GM21381 (cell line): ENCODE results near the gene NDST4.

Experiments used
- ATAC-seq: cut with Tn5 transposase; IDR thresholded peaks from one replicate; pipeline ENCODE4 v1.9.1; 2021; ENCODE audit warnings: mild to moderate bottlenecking, moderate library complexity; ENCODE audit not compliant: unreplicated experiment

The NDST4 gene

DNA sequence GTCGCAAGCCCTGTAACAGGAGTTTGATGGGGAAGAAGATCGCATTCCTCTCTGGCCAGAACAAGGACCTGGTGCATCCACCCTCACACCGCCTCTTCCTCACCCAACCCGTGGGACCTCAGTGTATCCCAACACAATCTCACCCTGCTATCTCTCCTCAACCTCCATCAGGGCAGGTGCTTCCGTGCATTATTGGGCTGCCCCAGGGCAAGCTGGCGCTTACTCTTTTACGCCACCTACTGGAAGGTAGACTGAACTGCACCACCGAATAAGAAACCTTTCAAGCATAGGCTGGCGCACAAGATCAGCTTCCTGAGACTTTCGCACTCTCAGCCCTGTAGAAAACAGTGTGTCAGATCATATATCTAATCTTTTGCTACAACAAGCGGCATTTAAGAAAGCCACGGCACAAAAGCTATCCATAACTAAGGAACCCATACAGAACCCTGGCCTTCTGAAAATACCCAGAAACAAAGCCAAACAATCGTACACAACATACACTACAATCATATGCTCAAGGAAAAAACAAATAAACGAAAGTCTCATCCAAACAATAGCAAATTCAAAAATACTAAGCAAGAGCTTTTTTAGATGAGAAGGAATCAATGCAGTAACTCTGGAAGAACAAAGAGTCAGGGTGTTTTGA is 305.5 kb downstream of the NDST4 start:
- peak; percentile 95 for ATAC-seq

DNA sequence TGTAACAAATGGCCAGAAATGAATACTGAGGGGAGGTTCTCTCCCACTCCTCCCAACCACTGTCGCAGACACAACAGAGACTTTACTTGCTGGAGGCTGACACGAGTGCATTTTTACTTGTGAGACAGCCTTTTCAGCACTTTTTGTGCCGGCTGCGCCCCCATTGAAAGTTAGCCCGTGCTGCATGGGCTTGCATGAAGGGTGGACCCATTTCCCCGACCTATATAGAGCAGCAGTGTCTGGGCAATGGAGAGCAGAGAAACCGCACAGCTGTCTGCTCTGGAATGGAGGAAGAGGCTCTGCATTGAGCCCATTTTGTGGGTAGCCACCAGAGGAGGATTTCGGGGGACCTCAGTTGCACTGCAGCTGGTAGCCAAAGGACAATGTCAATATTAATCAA is 306.1 kb downstream of the NDST4 start:
- ATAC-seq = peak; percentile 7

DNA sequence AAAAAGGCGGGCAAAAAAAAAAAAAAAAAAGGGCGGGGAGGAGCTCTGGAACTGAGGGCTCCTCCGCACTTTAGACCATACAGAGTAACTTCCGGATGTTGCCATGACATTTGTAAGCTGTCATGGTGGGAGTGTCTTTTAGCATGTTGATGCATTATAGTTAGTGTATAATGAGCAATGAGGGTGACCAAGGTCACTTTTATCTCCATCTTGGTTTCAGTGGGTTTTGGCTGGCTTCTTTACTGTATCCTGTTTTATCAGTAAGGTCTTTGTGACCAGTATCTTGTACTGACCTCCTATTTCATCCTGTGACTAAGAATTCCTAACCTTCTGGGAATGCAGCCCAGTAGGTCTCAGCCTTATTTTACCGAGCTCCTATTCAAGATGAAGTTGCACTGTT is 321.4 kb downstream of the NDST4 start:
- no peak for ATAC-seq

DNA sequence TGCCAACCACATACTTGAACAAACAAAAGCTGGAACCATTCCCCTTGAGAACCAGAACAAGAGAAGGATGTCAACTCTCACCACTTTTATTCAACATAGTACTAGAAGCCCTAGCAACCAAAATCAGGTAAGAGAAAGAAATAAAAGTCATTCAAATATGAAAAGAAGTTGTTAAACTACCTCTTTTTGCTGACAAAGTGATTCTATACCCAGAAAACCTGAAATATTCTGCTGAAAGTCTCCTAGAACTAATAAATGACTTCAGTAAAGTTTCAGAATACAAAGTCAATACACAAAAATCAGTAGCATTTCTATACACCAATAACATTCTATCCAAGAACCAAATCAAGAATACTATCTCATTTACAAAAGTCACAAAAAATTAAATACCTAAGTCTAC is 327.9 kb downstream of the NDST4 start:
- ATAC-seq = no peak

DNA sequence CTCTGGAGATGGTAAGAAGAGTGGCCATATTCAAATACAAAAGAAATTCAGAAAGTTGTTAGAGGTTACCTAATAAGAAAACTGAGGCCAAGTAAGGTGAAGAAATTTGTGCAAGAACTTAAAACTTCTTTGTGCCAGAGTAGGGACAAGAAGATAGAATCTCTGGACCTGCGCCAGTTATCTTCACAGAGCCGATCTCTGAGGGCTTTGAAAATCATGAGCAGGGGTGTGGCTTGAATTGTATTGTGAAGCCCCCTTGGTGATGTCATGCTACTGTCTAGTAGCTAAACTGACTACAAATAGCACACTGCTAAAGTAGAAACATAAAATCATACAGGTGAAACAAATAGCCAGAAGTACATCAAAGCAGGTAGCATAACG is 330.2 kb downstream of the NDST4 start:
- no peak for ATAC-seq

DNA sequence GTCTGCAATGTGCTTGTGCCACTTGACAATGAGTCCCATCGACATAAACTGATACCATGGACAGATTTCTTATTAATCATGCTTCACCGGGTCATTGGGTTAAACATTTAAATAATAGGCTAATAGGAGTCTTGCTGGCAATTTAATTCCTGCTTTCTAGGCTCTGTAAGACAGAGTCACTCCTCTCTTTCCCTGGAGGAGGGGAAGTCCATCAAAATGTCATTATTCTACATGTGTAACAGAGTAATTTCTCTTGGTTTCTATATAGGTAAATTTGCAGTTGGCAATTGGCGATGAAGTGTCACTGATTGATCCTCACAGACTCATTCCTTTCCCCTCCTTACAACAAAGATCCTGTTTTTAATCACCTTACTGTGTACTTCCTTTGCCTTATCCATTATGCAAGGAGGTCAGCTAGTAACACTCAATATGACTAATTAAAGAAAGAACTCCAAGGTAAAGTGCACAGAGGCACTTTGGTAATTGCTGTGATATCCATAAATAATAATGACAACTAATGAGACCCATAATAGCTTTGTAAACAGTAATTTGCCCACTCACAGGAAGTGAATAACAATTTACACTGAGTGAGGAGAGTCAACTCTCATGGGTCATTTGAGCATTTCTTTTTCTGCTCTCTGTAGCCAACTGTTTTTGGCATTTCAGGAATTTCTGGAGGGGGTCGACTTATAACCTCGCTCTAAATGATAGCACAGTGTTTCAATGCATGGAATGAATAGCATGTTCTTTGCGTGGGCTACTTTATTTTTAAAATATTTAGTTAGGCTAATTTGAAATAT is 330.8 kb downstream of the NDST4 start:
- no peak for ATAC-seq

DNA sequence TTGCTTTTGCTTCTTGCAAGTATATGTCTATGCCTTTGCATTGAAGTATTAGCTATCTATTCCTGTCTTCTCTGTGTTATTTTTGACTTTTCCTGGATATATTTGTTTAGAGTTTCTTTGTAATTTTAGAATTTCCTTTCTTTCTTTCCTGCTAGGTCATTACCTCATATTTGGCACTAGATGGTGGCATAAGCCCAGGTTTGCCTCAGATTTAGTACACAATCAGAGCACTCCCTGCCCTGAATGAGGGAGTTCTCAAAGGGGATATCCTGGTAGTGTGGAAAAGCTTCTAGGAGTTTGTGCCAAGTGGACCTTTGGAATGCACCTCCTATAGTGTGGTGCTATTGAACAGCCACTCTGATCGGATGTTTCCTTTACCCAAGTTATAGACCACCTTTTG is 333.2 kb downstream of the NDST4 start:
- ATAC-seq = no peak
